Peyer's patch (tissue), 4 donors: ENCODE results near the gene SORBS2.

Experiments used
- POLR2A ChIP-seq, 2 donors: fragments of 450-650 bp; IDR thresholded peaks; one replicate each; pipeline ENCODE4 v1.5.1; 2017; ENCODE audit warnings: antibody characterized with exemption in 2 of 2, mild to moderate bottlenecking in 2 of 2, moderate library complexity in 2 of 2
- TF ChIP-seq, protein P1 (sequence below), 6 experiments: fragments of 450-650 bp in 4 of 6; fragments of 200-600 bp in 2 of 6; sonication (generic) in 1 of 6; IDR thresholded peaks; one replicate each; pipeline ENCODE4 v1.5.1; 2017 to 2019; ENCODE audit warnings: antibody characterized with exemption in 6 of 6, mild to moderate bottlenecking in 3 of 6, moderate library complexity in 1 of 6

GRCh38 chr4:185839194-185839712 is 27.3 kb upstream of the SORBS2 start:
- TF ChIP-seq POLR2A (IDR thresholded peaks at IDR 0.05): no peak
- TF ChIP-seq, protein P1, sequence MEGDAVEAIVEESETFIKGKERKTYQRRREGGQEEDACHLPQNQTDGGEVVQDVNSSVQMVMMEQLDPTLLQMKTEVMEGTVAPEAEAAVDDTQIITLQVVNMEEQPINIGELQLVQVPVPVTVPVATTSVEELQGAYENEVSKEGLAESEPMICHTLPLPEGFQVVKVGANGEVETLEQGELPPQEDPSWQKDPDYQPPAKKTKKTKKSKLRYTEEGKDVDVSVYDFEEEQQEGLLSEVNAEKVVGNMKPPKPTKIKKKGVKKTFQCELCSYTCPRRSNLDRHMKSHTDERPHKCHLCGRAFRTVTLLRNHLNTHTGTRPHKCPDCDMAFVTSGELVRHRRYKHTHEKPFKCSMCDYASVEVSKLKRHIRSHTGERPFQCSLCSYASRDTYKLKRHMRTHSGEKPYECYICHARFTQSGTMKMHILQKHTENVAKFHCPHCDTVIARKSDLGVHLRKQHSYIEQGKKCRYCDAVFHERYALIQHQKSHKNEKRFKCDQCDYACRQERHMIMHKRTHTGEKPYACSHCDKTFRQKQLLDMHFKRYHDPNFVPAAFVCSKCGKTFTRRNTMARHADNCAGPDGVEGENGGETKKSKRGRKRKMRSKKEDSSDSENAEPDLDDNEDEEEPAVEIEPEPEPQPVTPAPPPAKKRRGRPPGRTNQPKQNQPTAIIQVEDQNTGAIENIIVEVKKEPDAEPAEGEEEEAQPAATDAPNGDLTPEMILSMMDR (IDR thresholded peaks at IDR 0.05): no peak
